IPS DF 4.7 (cell line): ENCODE data around the gene SHLD1.
A peak's percentile ranks its signal among the peaks of the same experiment; 100 is the strongest.
"Not testable (repeated sequence)": the region's sequence is repeated elsewhere in the genome, so short reads cannot be mapped to it uniquely, and the experiment has no call there.

Experiments used
- DNase-seq: peaks from one replicate; pipeline ENCODE4 v3.0.0-alpha.2; 2013; ENCODE audit warnings: low spot score; ENCODE audit errors: extremely low read depth

SHLD1 gene

DNA sequence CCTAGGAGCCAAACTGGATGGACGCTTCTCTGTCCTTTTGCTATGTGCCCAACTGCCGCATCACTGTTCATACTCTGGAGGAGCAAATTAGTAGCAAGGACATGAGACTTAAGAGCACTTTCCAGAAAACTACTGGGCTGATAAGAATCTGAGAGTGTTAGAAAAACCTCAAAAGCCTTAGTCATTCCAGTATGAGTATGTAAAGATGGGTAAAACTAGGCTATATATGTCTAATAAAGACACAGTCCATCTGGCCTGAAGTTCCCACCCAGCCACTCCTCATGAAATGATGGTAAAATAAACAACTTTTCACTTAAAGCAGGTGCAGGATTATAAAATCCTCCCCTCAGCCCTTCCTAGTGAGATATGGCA, 30.6 kb downstream of the SHLD1 start:
- DNase-seq = no peak

DNA sequence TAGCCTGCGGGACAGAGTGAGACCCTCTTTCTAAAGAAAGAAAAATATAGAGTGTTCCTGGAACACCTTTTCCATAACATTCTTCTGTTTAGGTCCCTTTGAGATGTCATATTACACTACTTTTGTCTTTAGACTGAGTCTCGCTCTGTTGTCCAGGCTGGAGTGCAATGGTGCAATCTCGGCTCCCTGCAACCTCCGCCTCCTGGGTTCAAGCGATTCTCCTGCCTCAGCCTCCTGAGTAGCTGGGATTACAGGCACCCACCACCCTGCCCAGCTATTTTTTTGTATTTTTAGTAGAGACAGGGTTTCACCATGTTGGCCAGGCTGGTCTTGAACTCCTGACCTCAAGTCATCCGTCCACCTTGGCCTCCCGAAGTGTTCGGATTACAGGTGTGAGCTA, 31.2 kb downstream of the SHLD1 start:
- not testable (repeated sequence) for DNase-seq

GRCh38 chr20:5781798-5782750, 31.9 kb downstream of the SHLD1 start:
- no peak for DNase-seq

DNA sequence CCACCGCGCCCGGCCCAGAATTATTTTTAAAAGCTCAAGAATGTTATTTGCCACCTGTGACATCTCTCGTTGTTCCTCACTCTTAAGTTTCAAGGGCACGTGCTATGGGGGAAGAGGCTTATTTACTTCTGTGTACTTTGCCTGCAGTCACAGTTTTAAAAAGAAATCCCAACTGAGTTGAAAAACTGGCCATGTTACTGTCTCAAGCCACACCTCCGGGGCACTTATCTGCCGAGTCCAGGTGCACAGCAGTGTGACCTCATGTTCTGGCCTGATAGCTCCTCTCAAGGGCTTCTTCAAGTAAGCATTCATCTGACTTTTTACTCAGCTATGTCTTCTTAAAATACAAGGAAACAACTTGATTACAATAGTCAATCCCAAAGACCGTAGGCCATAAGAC, 34.5 kb downstream of the SHLD1 start:
- no peak for DNase-seq

GRCh38 chr20:5785146-5785545, 34.9 kb downstream of the SHLD1 start:
- DNase-seq = no peak

GRCh38 chr20:5786930-5787795, 37.0 kb downstream of the SHLD1 start:
- no peak for DNase-seq

GRCh38 chr20:5787796-5788165, 37.6 kb downstream of the SHLD1 start:
- DNase-seq = no peak

GRCh38 chr20:5788385-5788895, 38.2 kb downstream of the SHLD1 start:
- DNase-seq = peak; percentile 72

DNA sequence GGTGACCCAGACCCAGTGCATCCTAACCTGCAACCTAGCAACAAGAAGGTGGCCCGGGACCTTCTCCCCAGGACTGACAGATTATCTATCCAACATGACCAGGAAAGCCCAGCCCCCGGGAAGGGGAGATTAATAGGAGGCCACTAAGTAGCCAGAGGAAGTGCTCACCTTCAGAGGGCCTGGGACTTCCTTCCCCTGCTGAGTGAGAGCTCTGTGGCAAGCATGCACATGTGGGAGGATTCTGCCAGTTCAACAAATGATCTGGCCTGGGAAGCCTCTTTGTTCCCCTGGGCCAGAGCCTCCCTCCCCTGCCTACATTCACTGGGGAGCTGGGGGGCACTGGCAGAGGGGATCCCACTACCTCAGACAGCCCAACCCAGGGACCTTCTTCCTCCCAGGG, 39.6 kb downstream of the SHLD1 start:
- DNase-seq = no peak

GRCh38 chr20:5793916-5794315, 43.7 kb downstream of the SHLD1 start:
- DNase-seq = no peak

GRCh38 chr20:5796331-5797040, 46.3 kb downstream of the SHLD1 start:
- no peak for DNase-seq

- DNase-seq = no peak
Observed at GRCh38 chr20:5797165-5797564, 47.0 kb downstream of the SHLD1 start.

GRCh38 chr20:5797843-5798462, 47.8 kb downstream of the SHLD1 start:
- DNase-seq = no peak

DNA sequence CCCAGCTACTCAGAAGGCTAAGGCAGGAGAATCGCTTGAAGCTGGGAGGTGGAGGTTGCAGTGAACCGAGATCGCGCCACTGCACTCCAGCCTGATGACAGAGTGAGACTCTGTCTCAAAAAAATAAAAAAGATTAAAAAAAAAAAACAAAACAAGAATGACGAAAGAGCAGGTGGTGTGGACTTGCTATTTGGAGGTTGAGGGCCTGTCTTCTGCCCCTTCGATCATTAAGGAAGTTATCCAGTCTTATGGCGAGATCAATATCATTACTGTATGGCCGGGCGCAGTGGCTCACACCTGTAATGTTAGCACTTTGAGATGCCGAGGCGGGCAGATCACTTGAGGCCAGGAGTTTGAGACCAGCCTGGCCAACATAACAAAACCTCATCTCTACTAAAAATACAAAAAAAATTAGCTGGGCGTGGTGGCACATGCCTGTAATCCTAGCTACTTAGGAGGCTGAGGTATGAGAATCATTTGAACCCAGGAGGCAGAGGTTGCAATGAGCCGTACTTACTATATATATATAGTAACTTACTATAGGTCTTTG, 53.6 kb downstream of the SHLD1 start:
- not testable (repeated sequence) for DNase-seq

DNA sequence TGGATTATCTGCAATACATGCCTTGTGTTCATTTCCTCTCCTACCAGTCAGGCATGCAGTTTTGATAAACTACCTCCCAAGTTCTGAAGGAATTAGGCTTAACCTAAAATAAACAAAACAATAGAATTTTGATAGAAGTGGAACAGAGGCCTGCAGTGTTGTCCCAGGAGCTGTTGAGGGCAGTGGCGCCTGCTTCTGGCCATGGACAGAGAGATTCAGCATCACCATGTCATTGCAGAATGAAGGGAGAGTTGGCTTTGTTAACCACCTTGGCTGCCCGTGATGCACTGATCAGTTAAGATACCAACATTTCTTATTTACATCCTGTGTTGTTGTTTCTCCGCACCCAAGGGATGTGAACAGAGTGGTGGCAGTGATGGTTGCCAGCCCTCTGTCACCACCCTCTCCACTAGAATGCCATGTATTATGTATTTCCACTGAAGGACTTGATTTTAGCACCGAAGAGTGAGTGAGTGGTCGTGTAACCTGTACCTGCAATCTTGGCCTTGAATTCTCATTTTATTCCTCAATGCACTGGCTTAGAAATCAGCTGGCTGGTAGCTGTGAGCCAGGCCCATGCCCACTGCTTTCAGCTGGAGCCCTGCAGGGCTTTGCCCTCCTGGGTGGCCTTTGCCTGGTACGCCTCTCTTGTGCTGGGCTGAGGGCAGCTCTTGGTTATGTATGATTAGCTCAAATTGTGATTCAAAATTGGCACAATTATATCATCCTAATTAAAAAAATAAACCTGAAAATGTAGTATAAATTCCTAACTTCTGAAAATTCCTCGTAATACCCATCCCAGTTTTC, 56.5 kb downstream of the SHLD1 start:
- no peak for DNase-seq

DNA sequence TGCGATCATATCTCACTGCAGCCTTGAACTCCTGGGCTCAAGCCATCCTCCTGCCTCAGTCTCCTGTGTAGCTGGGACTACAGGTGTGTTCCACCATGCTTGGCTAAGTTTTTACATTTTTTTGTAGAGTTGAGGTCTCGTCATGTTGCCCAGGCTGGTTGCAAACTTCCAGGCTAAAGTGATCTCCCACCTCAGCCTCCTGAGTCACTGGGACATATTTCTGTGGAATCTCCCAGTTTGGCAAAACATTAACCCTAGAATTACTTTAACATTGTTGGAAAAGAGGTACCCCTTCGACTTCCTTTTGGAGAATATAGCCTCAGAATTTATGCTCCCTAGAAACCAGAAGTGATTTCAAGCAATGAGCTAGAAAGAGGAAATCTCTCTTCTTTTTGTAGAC, 57.2 kb downstream of the SHLD1 start:
- DNase-seq = no peak

DNA sequence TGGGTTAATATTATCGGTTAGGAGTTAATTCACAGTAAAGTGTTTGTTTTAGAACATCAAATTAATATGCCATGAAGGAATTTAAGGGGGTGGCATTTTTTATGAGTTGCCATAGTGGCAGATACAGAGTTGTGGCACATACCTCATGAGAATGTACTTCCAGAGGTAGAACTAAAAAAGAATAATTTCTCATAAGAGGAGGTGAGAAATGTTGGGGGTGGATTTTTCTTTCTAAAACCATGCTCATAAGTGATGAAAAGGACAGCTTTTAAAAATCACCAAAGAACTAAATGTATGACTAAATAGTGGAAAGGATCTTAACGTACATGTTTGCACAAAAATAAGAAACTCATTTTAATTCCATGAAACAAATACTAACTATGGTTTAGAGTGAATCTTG, 58.7 kb downstream of the SHLD1 start:
- DNase-seq = no peak

DNA sequence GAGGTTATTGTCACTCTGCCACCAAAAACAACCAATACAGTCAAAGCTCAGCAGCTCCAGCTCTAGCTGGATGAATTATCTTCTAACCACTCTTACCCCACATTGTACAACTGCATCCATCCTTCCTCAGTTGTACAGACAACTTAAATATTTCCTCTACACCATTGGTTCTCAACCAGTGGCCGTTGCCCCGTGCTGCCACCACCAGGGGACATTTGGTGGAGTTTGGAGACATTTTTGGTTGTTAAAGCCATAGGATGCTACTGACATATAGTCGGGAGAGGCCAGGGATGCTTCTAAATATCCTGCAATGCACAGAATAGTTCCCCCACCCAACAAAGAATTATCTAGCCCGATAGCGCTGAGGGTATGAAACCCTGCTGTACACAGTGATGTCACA, 59.3 kb downstream of the SHLD1 start:
- no peak for DNase-seq

- no peak for DNase-seq
Observed at GRCh38 chr20:5810800-5811422, 60.7 kb downstream of the SHLD1 start.

- DNase-seq = no peak
Observed at GRCh38 chr20:5811746-5812145, 61.5 kb downstream of the SHLD1 start.
